Activated CD4-positive, alpha-beta T cell treated with anti-CD3 and anti-CD28 coated beads for 36 hours (primary cell): ENCODE results near the gene EFNA5. TPM values are rescaled to one million over a fixed set of nuclear protein-coding genes. Genes with fewer than 3 reads are reported as not detected.

Experiments used
- ATAC-seq: fragments of 200-7000 bp; cut with Tn5 transposase; one replicate; pipeline ENCODE4 v1.10.0; 2021; ENCODE audit warnings: mild to moderate bottlenecking, moderate library complexity
- CTCF ChIA-PET: fragments of 350-600 bp; sonication (Branson Sonifier 250); formaldehyde crosslinking; loops from one replicate; lab custom pipeline; 2021; ENCODE audit warnings: antibody characterized with exemption; lab: Charles Lee
- POLR2A ChIA-PET: fragments of 350-600 bp; sonication (Branson Sonifier 250); formaldehyde crosslinking; loops from one replicate; lab custom pipeline; 2021; ENCODE audit warnings: antibody characterized with exemption, inconsistent platforms; lab: Charles Lee
- DNase-seq: peaks from one replicate; pipeline ENCODE4 v3.0.0-alpha.2; 2020
- H3K27ac Mint-ChIP-seq: one replicate; pipeline ENCODE4 v1.8.0; 2021; ENCODE audit warnings: mixed read lengths
- H3K27me3 Mint-ChIP-seq: one replicate; pipeline ENCODE4 v1.8.0; 2021; ENCODE audit warnings: mixed read lengths
- H3K36me3 Mint-ChIP-seq: one replicate; pipeline ENCODE4 v1.8.0; 2021; ENCODE audit warnings: low read depth, mixed read lengths
- H3K4me1 Mint-ChIP-seq: one replicate; pipeline ENCODE4 v1.8.0; 2021; ENCODE audit warnings: mixed read lengths
- H3K4me3 Mint-ChIP-seq: one replicate; pipeline ENCODE4 v1.8.0; 2021; ENCODE audit warnings: mild to moderate bottlenecking, moderate library complexity, mixed read lengths
- H3K9me3 Mint-ChIP-seq: one replicate; pipeline ENCODE4 v1.8.0; 2021; ENCODE audit warnings: low read depth, mixed read lengths
- intact Hi-C, 2 experiments: fragments of 100-400 bp; cut with DNase I in 1 of 2; cut with micrococcal nuclease in 1 of 2; formaldehyde crosslinking; loops; one replicate each; pipeline versions ENCODE4 v1.14.2 to v1.15.1; 2022 to 2024; cut with DNase I, micrococcal nuclease
- total RNA-seq, 2 experiments: library from RNA; stranded (reverse); gene quantifications; one replicate each; pipeline ENCODE4 v1.2.3, GENCODE V29; 2021

The EFNA5 gene
- total RNA-seq, 2 experiments from 2014 or later: not detected

GRCh38 chr5:107672211-107673038, 1.7 kb upstream of the EFNA5 start:
- DNase-seq (peak; percentile 48), ATAC-seq (no peak)
- Mint-ChIP-seq H3K4me3 (peak overlapping the region; percentile 67), H3K4me1 (peaks cover 31% of the 10 kb centered on the region), H3K27me3 (peaks cover 62% of the 10 kb centered on the region), H3K9me3 (no peaks in the 10 kb centered on the region), H3K27ac (no peak overlapping the region), H3K36me3 (no peaks in the 10 kb centered on the region)
- intact Hi-C loops: loop anchor here (1.0 to 5.0 kb wide), 4 partner anchors 100 to 675 kb away; no protein-coding TSS in a partner anchor
- ChIA-PET POLR2A (no interaction called here), CTCF (interaction anchor here (0.7 kb wide), 2 partner anchors 422 to 756 kb away, joined by 3 to 5 read pairs; no protein-coding TSS in a partner anchor)

DNA sequence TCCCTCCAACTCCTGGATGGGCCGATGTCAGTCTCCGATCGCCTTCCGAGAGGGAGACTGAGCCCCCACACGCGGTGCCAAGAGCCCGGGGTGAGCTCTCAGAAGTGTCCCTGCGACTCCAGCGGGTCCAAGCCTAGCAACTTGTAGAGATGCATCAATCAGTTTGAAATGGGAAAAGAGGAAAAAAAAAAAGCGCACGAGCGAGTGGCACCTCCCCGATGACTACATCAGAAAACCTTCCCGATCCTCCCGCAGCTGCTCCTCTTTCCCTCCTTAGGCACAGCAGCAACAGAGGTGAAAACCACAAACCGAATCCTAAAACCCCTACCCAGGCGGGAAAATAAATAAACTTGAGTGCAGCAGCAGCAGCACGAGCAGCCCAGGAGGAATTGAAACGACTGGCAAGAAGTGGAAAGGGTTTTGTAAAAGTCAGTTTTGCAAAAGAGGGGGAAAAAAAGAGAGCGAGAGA, 1.0 kb upstream of the EFNA5 start:
- Mint-ChIP-seq H3K9me3 (no peaks in the 10 kb centered on the region), H3K36me3 (no peaks in the 10 kb centered on the region), H3K4me3 (peak overlapping the region; percentile 67), H3K27ac (no peak overlapping the region), H3K27me3 (peaks cover 65% of the 10 kb centered on the region), H3K4me1 (peaks cover 31% of the 10 kb centered on the region)
- ChIA-PET CTCF (interaction anchor here (0.7 kb wide), 2 partner anchors 422 to 756 kb away, joined by 3 to 5 read pairs; no protein-coding TSS in a partner anchor), POLR2A (no interaction called here)
- ATAC-seq (no peak), DNase-seq (no peak)
- intact Hi-C loops: loop anchor here (5.0 kb wide), 3 partner anchors 99 to 676 kb away; no protein-coding TSS in a partner anchor

DNA sequence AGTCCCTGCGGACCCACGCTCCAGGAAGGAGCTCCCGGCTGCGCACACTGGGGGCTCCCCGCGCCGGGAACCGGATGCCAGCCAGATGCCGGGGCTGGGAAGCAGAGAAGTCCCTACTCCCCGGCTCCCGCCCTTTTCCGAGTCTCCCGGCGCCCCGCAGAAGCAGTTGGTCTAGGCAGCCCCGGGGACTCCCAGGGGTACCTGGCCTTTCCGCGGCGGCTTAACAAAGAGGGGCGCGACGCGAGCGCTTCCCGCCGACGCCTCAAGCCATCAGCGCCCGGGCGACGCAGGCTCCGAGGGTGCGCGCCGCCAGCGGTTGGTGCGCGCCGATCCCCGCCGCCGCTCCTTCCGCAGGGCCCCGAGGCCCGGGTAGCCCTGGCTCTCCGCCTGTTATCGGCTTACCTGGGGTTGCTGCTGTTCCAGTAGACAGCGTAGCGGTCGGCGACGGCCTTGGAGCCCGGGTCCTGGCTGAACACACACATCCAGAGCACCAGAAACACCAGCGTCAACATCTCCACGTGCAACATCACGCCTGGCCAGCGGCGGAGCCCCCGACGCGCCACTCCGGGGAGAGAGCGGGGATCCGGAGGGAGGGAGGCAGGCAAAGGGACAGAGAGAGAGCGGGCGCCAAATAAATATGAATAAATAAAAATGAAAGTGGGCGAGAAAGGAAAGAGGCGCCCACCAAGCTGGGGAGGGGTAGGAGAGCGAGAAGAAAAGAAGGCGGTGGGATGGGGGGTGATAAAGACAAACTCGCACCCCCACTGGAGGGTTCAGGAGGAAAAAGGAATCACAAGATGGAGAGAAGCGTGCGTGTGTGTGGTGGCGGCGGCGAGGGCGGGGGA, 428 bp downstream of the EFNA5 start:
- no peaks in the 10 kb centered on the region for H3K9me3 Mint-ChIP-seq
- H3K27me3 Mint-ChIP-seq: peaks cover 66% of the 10 kb centered on the region
- POLR2A ChIA-PET: no interaction called here
- intact Hi-C loops: loop anchor here (5.0 kb wide), 3 partner anchors 98 to 677 kb away; no protein-coding TSS in a partner anchor
- ATAC-seq: peak; percentile 14
- peaks cover 31% of the 10 kb centered on the region for H3K4me1 Mint-ChIP-seq
- CTCF ChIA-PET: no interaction called here
- H3K4me3 Mint-ChIP-seq: peak overlapping the region; percentile 49
- no peak overlapping the region for H3K27ac Mint-ChIP-seq
- no peaks in the 10 kb centered on the region for H3K36me3 Mint-ChIP-seq
- peak; percentile 42 for DNase-seq

DNA sequence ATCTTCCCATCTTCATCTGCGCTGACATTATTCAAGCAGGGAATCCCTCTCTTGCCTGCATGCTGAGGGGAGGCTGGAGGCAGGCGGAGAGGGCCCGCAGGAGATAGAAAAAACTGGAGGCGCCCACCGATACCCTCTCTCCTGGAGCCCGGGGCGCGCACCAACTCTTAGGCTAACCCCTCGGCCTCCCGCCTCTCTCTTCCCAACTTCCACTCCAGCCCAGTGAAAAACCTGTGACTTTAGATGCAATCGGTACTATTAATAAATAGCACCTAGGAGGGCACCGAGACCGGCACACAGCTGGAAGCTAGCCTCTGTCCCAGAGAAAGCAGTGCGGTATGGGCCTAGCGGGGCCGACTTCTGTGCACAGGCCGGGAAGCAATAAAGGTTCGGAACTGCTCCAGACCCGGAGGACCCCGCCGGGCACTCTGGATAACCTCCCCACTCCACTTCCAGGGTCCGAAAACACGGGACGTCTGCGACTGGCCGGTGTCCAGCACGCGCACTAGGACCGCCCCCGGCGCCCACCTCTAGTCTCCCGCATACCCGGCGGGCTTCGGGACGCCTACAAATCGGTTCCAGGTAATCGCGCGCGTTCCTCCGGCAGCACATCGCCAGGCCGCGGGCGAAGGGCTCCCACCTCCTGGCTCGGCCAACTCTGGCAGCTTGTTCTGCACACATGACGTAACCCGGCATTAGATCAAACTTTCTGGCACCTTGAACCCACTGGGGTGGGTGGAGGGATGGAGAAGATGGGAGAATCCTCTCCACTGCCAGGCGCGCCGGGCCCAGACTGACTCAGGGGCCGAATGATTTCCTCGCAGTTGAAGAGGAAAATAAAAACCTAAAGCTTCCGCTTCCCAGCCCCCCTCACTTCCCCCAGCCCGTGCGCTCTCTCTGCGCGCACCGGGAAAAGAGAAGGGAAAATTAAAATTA, 1.4 kb downstream of the EFNA5 start:
- CTCF ChIA-PET: no interaction called here
- intact Hi-C loops: loop anchor here (5.0 kb wide), 3 partner anchors 97 to 678 kb away; no protein-coding TSS in a partner anchor
- peak; percentile 14 for DNase-seq
- peak overlapping the region; percentile 28 for H3K4me3 Mint-ChIP-seq
- H3K9me3 Mint-ChIP-seq: no peaks in the 10 kb centered on the region
- no peak overlapping the region for H3K27ac Mint-ChIP-seq
- H3K4me1 Mint-ChIP-seq: peaks cover 31% of the 10 kb centered on the region
- H3K36me3 Mint-ChIP-seq: no peaks in the 10 kb centered on the region
- peaks cover 61% of the 10 kb centered on the region for H3K27me3 Mint-ChIP-seq
- POLR2A ChIA-PET: no interaction called here
- ATAC-seq: no peak

- Mint-ChIP-seq H3K27ac (no peak overlapping the region), H3K9me3 (no peaks in the 10 kb centered on the region), H3K27me3 (peaks cover 53% of the 10 kb centered on the region), H3K36me3 (no peaks in the 10 kb centered on the region), H3K4me1 (peaks cover 27% of the 10 kb centered on the region), H3K4me3 (no peak overlapping the region)
- ChIA-PET POLR2A (no interaction called here), CTCF (no interaction called here)
- DNase-seq (no peak), ATAC-seq (no peak)
- intact Hi-C loops: no loop called here
Observed at GRCh38 chr5:107668154-107669095, 2.3 kb downstream of the EFNA5 start.

GRCh38 chr5:107666051-107666655, 4.6 kb downstream of the EFNA5 start:
- Mint-ChIP-seq H3K4me3 (no peak overlapping the region), H3K27me3 (peaks cover 44% of the 10 kb centered on the region), H3K36me3 (no peaks in the 10 kb centered on the region), H3K9me3 (no peaks in the 10 kb centered on the region), H3K4me1 (peaks cover 10% of the 10 kb centered on the region), H3K27ac (no peak overlapping the region)
- ChIA-PET CTCF (no interaction called here), POLR2A (no interaction called here)
- intact Hi-C loops: no loop called here
- ATAC-seq: no peak
- DNase-seq: no peak

- H3K4me1 Mint-ChIP-seq: peaks cover 4% of the 10 kb centered on the region
- ChIA-PET CTCF (interaction anchor here (2.9 kb wide), 1 partner anchor 9 kb away, joined by 9 read pairs; no protein-coding TSS in a partner anchor), POLR2A (no interaction called here)
- DNase-seq: no peak
- H3K4me3 Mint-ChIP-seq: no peak overlapping the region
- H3K27me3 Mint-ChIP-seq: peaks cover 38% of the 10 kb centered on the region
- ATAC-seq: no peak
- no peaks in the 10 kb centered on the region for H3K36me3 Mint-ChIP-seq
- intact Hi-C loops: no loop called here
- no peak overlapping the region for H3K27ac Mint-ChIP-seq
- H3K9me3 Mint-ChIP-seq: no peaks in the 10 kb centered on the region
Observed at GRCh38 chr5:107665036-107665570, 5.6 kb downstream of the EFNA5 start.

DNA sequence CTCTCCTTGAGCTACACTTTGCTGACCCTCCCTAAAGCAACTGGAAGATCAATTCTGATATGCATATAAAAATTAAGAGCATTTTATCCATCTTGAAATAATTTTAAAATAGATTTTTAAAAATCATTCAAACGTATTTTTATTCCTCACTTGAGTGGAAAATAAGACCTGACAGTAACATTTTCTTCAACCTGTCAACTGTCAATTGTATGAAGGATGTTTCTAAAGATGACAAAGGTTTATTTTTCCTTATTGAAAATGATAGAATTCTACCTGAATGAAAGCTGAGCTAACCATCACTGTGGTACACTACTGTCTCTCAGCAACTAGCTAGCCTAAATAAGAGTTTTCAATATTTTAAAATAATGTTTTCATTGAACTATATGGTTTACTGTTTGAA, 7.0 kb downstream of the EFNA5 start:
- no peak for ATAC-seq
- ChIA-PET CTCF (interaction anchor here (2.9 kb wide), 1 partner anchor 10 kb away, joined by 9 read pairs; no protein-coding TSS in a partner anchor), POLR2A (no interaction called here)
- Mint-ChIP-seq H3K4me1 (no peaks in the 10 kb centered on the region), H3K4me3 (no peak overlapping the region), H3K27me3 (peaks cover 32% of the 10 kb centered on the region), H3K9me3 (no peaks in the 10 kb centered on the region), H3K27ac (no peak overlapping the region), H3K36me3 (no peaks in the 10 kb centered on the region)
- DNase-seq: no peak
- intact Hi-C loops: no loop called here

GRCh38 chr5:107661650-107662044, 9.1 kb downstream of the EFNA5 start:
- intact Hi-C loops: no loop called here
- ATAC-seq (no peak), DNase-seq (no peak)
- no peak overlapping the region for H3K4me3 Mint-ChIP-seq
- no peak overlapping the region for H3K27ac Mint-ChIP-seq
- ChIA-PET CTCF (interaction anchor here (1.2 kb wide), 1 partner anchor 12 kb away, joined by 3 read pairs; no protein-coding TSS in a partner anchor), POLR2A (interaction anchor here (0.6 kb wide), 1 partner anchor 261 kb away, joined by 3 read pairs; no protein-coding TSS in a partner anchor)
- H3K9me3 Mint-ChIP-seq: no peaks in the 10 kb centered on the region
- H3K27me3 Mint-ChIP-seq: peaks cover 21% of the 10 kb centered on the region
- H3K4me1 Mint-ChIP-seq: no peaks in the 10 kb centered on the region
- no peaks in the 10 kb centered on the region for H3K36me3 Mint-ChIP-seq
